GM04503 (cell line): Measurements from ENCODE around the gene ATP1A4.
"Not testable (repeated sequence)": the region's sequence is repeated elsewhere in the genome, so short reads cannot be mapped to it uniquely, and the experiment has no call there.

ENCODE experiments used
- DNase-seq: peaks from one replicate; pipeline ENCODE4 v3.0.0-alpha.2; 2012; ENCODE audit warnings: low read depth

The ATP1A4 gene

GRCh38 chr1:160123726-160124125 is 27.7 kb upstream of the ATP1A4 start:
- DNase-seq, result no peak

GRCh38 chr1:160124705-160125478 is 26.5 kb upstream of the ATP1A4 start:
- DNase-seq, result peak; percentile 90

- DNase-seq, result no peak
Observed at GRCh38 chr1:160125746-160126145, 25.7 kb upstream of the ATP1A4 start.

- not testable (repeated sequence) for DNase-seq
Observed at GRCh38 chr1:160126342-160126741, 25.1 kb upstream of the ATP1A4 start.

GRCh38 chr1:160127381-160127780 is 24.0 kb upstream of the ATP1A4 start:
- no peak for DNase-seq

- no peak for DNase-seq
Observed at GRCh38 chr1:160127865-160128523, 23.4 kb upstream of the ATP1A4 start.

GRCh38 chr1:160128636-160129035 is 22.8 kb upstream of the ATP1A4 start:
- DNase-seq, result no peak

- no peak for DNase-seq
Observed at GRCh38 chr1:160129046-160129445, 22.4 kb upstream of the ATP1A4 start.

- no peak for DNase-seq
Observed at GRCh38 chr1:160129558-160129957, 21.8 kb upstream of the ATP1A4 start.

DNA sequence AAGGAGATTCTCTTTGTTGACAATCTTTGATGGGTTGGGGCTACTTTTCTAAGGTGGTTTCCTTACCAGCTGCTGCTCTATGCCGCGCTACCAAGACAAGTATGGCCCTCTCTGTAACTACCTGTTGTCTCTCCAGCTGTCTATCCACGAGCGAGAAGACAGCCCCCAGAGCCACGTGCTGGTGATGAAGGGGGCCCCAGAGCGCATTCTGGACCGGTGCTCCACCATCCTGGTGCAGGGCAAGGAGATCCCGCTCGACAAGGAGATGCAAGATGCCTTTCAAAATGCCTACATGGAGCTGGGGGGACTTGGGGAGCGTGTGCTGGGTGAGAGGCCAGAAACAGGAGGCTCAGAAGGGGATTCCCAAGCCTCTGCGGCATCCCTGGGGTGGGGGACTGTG is 21.4 kb upstream of the ATP1A4 start:
- no peak for DNase-seq

DNA sequence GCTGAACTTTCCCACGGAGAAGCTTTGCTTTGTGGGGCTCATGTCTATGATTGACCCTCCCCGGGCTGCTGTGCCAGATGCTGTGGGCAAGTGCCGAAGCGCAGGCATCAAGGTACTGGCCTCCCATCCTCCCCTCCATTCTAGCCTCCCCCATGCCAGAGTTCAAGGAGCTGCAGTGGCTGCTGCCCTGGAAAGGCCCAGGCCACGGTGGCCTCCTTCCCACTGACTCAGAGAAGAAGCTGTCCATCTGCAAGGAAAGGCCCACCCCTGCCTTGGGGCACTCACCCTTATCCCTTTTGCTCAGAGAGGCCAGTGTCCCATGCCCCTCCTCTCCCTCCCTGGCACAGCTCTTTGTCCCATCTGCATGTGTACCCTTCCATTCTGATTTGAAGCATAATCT is 20.9 kb upstream of the ATP1A4 start:
- DNase-seq, result no peak

DNA sequence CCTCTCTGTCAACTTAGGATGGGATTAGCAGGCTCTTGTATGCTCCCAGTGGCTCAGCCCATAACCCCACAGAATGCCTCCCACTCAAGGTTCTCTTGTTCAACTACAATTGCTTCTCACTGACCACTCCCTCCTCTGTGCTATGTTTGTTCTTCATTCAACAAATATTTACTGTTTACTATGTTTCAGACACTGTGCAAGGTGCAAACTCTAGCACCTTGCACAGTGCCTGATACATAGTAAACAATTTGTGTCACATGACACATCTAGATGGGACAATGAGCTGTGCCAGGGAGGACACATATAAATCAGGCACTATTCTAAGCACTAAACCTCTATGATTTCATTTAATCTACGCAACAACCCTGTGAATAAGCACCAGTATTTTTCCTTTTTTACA is 20.5 kb upstream of the ATP1A4 start:
- DNase-seq, result no peak

DNA sequence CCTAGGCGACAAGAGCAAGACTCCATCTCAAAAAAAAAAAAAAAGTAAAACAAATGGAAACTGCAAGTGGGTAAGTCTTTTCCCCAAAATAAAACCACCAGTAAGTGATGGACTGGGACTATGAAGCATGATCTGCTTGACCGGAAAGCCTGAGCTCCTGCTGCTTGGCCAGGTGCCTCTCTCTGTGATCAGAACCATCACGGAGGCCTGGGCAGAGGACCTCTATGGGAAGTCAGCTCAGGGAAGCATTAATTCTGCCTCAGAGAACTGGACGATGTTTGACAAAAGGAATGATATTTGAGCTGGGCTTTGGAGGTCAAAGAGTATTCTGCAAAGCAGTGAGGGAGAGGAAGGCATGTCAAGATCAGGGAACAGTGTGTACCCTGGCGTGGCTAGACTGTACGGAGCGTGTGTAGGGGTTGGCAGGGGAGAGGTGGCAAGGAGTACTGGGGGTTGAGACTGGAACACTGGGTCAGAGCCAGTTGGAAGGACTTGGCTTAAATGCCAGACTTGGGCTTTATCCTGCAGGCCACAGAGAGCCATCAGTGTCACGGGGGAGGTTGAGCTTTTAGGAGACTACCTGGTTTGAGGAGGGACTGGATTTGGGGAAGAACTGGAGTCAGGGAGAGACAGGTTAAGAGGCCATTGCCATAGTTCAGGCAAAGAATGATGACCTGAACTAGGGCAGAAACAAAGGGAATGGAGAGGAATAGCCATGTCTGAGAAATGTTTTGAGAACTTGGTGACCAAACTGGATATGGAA is 19.4 kb upstream of the ATP1A4 start:
- DNase-seq, result no peak

DNA sequence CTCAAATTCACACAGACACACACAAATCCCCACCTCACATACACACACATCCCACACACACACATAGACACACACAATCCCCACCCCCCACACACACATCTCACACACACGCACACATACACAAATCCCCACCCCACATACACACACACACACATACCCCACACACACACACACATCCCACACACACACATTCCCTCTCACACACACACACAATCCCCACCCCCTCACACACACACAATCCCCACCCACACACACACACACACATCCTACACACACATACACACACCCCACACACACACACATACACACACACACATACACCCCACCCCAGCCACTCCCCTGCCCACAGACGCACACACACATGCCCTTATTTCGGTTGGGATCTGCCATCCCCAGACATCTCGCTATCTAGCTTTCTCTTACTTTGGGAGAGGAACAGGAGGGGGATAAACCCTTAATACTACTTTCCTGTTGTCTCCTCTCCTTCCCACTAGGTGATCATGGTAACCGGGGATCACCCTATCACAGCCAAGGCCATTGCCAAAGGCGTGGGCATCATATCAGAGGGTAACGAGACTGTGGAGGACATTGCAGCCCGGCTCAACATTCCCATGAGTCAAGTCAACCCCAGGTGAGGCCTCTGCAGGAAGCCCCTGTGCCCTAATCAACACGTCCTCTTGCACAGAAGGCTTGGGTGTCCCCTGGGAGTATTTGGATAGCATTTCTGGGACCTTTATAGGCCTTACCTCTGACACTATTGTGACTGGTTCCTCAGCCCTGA is 17.2 kb upstream of the ATP1A4 start:
- DNase-seq, result no peak

DNA sequence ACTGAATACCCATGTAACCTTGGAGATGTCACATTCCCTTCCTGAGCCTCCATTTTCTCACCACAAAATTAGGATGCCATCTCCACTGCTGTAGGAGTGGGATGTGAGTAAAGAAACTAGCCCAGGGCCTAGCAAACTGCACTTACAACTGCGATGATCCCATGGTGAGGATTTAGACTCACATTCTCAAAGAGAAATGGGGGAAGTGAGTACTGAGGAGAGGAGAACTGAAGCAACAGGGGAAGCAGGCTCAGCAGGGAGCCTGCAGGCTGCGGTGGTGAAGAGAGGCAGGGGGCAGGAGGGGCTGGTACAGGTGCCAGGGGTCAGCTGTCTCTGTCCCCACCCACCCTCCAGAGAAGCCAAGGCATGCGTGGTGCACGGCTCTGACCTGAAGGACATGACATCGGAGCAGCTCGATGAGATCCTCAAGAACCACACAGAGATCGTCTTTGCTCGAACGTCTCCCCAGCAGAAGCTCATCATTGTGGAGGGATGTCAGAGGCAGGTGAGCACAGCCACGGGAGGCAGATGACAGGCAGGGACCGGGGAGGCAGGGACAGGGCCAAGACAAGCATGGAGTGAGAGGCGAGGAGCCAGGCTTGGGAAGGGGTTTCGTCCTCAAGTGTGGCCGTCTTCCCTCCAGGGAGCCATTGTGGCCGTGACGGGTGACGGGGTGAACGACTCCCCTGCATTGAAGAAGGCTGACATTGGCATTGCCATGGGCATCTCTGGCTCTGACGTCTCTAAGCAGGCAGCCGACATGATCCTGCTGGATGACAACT is 16.4 kb upstream of the ATP1A4 start:
- no peak for DNase-seq

GRCh38 chr1:160136121-160136925 is 15.1 kb upstream of the ATP1A4 start:
- no peak for DNase-seq

- DNase-seq, result no peak
Observed at GRCh38 chr1:160136926-160137200, 14.5 kb upstream of the ATP1A4 start.

- DNase-seq, result no peak
Observed at GRCh38 chr1:160137216-160137862, 14.1 kb upstream of the ATP1A4 start.

- no peak for DNase-seq
Observed at GRCh38 chr1:160139840-160140239, 11.6 kb upstream of the ATP1A4 start.

DNA sequence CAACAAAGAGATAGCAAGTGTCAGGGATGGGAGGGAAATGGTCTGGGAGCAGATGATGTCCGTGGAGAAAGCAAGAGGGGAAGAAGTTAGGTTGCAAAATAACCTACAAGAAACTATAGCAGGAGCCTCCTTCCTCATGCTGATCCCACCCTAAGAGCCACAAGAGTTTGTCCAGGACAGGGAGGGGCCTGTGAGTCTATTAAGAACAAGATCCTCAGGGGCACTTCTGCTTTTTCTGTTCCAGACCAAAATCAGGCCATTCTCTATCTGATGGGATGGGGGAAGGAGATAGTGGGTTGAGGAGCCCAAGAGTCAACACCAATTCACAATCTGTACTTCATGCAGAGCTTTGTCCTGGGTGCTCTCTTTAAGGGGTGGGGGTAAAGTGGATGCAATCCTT is 7.7 kb upstream of the ATP1A4 start:
- DNase-seq, result no peak
